ENCODE results near the gene COL28A1. TPM values are rescaled to one million over a fixed set of nuclear protein-coding genes. Genes with fewer than 3 reads are reported as not detected.

Gene COL28A1
- total RNA-seq, result 2.0 TPM
- long read RNA-seq, result 0 reads

DNA sequence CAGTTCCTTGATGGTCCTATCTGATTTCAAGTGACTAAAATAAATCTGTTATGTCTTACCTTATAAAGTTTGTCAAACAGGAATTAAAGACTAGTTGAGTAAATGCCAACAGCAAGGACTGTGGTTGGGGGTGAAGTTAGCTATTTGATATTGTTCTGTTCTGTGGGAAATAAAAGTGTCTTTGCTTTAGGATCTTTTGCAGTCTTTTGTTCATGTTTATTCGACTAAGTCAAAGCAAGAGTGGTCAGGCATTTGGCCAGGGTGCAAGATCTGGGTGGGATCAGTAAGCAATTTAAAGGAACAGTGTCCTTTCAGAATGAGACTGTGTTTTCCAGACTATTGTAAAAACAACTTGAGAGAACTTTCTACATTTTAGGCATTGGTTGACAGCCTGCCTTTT lies at the start of gene COL28A1:
Gene COL28A1, minus strand, starts transcription at position 183 of the 400 bp plus-strand sequence. CDS start 2,998 bp downstream, outside the sequence.
- no peak within 1 kb of the TSS for H3K4me3 ChIP-seq
- no peak within 1 kb of the TSS for H3K27ac ChIP-seq

DNA sequence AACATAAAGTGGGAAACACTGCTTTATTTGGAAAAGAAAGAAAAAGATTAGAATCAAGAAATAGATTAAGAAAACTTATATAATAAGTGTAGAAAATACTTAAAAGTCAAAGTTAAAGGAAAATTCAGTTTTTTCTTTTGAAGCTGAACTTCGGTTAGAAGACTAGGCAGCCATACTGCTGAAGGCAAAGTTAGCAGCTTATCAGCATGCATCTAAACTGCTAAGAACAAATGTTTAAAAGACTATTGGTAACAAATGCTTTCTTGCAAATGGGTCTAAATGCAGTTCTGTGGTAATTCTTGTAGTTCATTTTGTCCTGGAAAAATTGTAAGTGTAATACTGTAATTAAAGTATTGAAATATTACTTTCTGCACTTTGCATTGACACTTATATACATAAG lies 49.0 kb upstream of the COL28A1 start:
- Histone ChIP-seq H3K4me3 (no peak overlapping the region), H3K27ac (no peak overlapping the region), H3K9me3 (no peaks in the 10 kb centered on the region), H3K4me1 (no peaks in the 10 kb centered on the region), H3K27me3 (ENCODE audit: low read depth) (no peaks in the 10 kb centered on the region), H3K36me3 (peaks cover 3% of the 10 kb centered on the region)
- intact Hi-C loops (cut with DNase I), result no loop called here
- ATAC-seq (no peak), DNase-seq (no peak)
- TF ChIP-seq, protein P1, sequence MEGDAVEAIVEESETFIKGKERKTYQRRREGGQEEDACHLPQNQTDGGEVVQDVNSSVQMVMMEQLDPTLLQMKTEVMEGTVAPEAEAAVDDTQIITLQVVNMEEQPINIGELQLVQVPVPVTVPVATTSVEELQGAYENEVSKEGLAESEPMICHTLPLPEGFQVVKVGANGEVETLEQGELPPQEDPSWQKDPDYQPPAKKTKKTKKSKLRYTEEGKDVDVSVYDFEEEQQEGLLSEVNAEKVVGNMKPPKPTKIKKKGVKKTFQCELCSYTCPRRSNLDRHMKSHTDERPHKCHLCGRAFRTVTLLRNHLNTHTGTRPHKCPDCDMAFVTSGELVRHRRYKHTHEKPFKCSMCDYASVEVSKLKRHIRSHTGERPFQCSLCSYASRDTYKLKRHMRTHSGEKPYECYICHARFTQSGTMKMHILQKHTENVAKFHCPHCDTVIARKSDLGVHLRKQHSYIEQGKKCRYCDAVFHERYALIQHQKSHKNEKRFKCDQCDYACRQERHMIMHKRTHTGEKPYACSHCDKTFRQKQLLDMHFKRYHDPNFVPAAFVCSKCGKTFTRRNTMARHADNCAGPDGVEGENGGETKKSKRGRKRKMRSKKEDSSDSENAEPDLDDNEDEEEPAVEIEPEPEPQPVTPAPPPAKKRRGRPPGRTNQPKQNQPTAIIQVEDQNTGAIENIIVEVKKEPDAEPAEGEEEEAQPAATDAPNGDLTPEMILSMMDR (IDR thresholded peaks at IDR 0.05), result no peak

More for the DNA sequence above, at the start of gene COL28A1:
- no peak for DNase-seq
- Histone ChIP-seq H3K4me1 (no peaks in the 10 kb centered on the region), H3K9me3 (no peaks in the 10 kb centered on the region), H3K36me3 (no peaks in the 10 kb centered on the region), H3K27me3 (ENCODE audit: low read depth) (no peaks in the 10 kb centered on the region)
- intact Hi-C loops (cut with DNase I), result loop anchor here (10.0 kb wide), 1 partner anchor 441 kb away; no protein-coding TSS in a partner anchor
- ATAC-seq, result no peak
- TF ChIP-seq, protein P1 (IDR thresholded peaks at IDR 0.05), result no peak

DNA sequence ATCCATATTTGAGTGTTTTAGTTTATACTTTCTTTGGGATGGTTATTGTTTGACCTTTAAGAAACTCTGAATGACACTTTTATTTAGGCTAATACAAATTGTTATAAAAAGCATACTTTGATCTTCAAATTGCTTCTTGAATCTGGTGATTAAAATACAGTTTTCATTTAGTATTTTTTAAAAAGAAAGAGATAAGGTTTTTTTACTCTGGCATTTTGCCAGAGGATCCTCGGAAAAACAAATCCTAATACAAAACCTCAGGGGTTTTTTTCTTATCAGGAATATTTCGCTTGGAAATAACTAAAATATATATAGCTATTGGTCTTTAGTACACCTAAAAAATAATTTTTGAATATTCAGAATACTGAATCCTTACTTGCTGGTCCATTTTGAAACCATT lies 48.1 kb upstream of the COL28A1 start:
- no peak for DNase-seq
- H3K27me3 ChIP-seq (ENCODE audit: low read depth), result no peaks in the 10 kb centered on the region

DNA sequence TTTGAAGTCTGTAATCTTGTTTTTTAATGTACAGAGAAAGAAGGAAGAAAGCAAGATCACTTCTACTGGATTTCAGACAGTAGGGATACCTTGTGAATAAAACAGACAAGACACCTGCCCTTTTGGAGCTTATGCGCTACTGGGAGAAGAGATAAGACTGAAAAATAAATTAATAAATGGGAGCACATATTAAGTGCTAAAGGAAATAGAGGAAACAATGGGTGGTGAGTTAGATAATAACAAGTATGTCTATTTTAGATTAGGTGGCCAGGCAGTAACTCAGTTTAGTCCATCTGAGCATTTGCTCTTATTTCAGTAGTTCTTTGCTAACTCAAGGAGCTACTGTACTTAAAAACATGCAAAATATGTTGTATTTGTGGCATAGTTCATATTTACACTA lies 46.9 kb upstream of the COL28A1 start:
- TF ChIP-seq, protein P1 (IDR thresholded peaks at IDR 0.05), result no peak
- DNase-seq (no peak), ATAC-seq (no peak)
- H3K27me3 ChIP-seq (ENCODE audit: low read depth), result no peaks in the 10 kb centered on the region
- intact Hi-C loops (cut with DNase I), result no loop called here
- H3K9me3 ChIP-seq, result no peaks in the 10 kb centered on the region
- no peak overlapping the region for H3K4me3 ChIP-seq
- peaks cover 4% of the 10 kb centered on the region for H3K36me3 ChIP-seq
- H3K27ac ChIP-seq, result no peak overlapping the region
- no peaks in the 10 kb centered on the region for H3K4me1 ChIP-seq

More for the DNA sequence above, 48.1 kb upstream of the COL28A1 start:
- Histone ChIP-seq H3K4me1 (no peaks in the 10 kb centered on the region), H3K27ac (no peak overlapping the region), H3K36me3 (peaks cover 4% of the 10 kb centered on the region), H3K4me3 (no peak overlapping the region), H3K9me3 (no peaks in the 10 kb centered on the region)
- ATAC-seq, result no peak
- intact Hi-C loops (cut with DNase I), result no loop called here
- TF ChIP-seq, protein P1 (IDR thresholded peaks at IDR 0.05), result no peak

DNA sequence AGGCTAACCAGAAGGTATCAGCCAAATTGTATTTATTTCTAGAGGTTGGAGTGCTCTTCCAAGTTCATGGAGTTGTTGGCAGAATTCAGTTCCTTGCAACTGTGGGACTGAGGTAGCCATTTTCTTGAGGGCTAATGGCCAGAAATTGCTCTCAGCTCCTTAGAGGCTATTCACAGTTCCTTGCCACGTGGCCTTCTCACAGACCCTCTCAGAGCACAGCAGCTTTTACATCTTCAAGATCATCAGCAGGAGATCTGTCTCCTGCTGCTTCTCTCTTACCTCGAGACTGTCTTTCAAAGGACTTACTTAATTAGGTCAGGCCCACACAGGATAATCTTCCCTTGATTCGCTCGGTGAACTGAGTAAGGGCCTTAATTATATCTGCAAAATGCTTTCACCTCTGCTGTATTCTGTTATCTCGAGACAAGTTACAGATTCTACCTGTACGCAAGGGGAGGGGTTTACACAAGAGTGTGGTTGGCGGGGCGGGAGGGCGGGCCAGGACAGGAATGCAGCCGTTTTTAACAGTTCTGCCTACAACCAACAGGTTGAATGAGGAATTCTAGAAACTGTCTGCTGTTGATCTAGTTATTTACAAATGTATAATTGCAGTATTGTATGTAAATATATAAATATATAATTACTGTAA lies 46.0 kb upstream of the COL28A1 start:
- H3K4me1 ChIP-seq, result no peaks in the 10 kb centered on the region
- no peaks in the 10 kb centered on the region for H3K9me3 ChIP-seq
- TF ChIP-seq, protein P1 (IDR thresholded peaks at IDR 0.05), result no peak
- no peaks in the 10 kb centered on the region for H3K27me3 ChIP-seq (ENCODE audit: low read depth)
- intact Hi-C loops (cut with DNase I), result no loop called here
- DNase-seq (no peak), ATAC-seq (peak in 1 of 2 donors; percentile 57)
- no peak overlapping the region for H3K27ac ChIP-seq
- no peak overlapping the region for H3K4me3 ChIP-seq
- H3K36me3 ChIP-seq, result peaks cover 4% of the 10 kb centered on the region

Data from lower lobe of right lung (tissue), 2 donors.